Mammary epithelial cell (primary cell): ENCODE results near the gene TNNI2.

Experiments
- EZH2 ChIP-seq: IDR thresholded peaks from 2 replicates; pipeline ENCODE4 v1.6.1; 2012; ENCODE audit warnings: low read length, inconsistent platforms, borderline replicate concordance
- TF ChIP-seq, protein P1 (sequence below), 2 donors: IDR thresholded peaks in 1 of 2; conservative IDR thresholded peaks in 1 of 2; 2 replicates each; pipeline ENCODE4 v1.5.1; 2011 to 2012; ENCODE audit warnings: inconsistent platforms in 2 of 2, low read length in 2 of 2, mild to moderate bottlenecking in 2 of 2, control low read depth in 1 of 2, low read depth in 1 of 2; ENCODE audit not compliant: insufficient read depth in 1 of 2; ENCODE audit errors: extremely low read depth in 1 of 2

DNA sequence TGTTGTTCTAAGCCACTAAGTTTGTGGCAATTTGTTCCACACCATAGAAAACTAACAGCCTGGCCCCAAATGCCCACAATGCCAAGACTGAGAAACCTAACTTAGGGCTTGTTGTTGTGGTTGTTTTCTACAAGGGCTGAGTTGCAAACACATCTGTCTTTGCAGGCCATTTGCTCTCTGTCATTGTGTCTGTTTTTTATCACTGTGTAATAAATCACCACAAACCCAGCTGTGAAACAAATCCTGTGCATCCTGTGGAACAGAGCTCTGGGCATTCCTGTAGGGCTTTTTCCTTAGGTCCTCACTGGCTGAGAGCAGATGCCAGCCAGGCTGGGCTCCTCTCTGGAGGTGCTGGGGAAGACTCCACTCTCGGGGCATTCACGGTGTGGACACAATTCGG is 19.7 kb upstream of the TNNI2 start:
- TF ChIP-seq, protein P1, sequence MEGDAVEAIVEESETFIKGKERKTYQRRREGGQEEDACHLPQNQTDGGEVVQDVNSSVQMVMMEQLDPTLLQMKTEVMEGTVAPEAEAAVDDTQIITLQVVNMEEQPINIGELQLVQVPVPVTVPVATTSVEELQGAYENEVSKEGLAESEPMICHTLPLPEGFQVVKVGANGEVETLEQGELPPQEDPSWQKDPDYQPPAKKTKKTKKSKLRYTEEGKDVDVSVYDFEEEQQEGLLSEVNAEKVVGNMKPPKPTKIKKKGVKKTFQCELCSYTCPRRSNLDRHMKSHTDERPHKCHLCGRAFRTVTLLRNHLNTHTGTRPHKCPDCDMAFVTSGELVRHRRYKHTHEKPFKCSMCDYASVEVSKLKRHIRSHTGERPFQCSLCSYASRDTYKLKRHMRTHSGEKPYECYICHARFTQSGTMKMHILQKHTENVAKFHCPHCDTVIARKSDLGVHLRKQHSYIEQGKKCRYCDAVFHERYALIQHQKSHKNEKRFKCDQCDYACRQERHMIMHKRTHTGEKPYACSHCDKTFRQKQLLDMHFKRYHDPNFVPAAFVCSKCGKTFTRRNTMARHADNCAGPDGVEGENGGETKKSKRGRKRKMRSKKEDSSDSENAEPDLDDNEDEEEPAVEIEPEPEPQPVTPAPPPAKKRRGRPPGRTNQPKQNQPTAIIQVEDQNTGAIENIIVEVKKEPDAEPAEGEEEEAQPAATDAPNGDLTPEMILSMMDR (conservative IDR thresholded peaks at IDR 0.05 in 1 of 2, IDR thresholded peaks at IDR 0.05 in 1 of 2; ENCODE audit: extremely low read depth in 1 of 2, insufficient read depth in 1 of 2, low read depth in 1 of 2, low read length in 2 of 2) = no peak
- no peak for TF ChIP-seq EZH2
